Measurements from ENCODE around the gene PRSS12. TPM values are rescaled to one million over a fixed set of nuclear protein-coding genes. Genes with fewer than 3 reads are reported as not detected.

The PRSS12 gene
- total RNA-seq, 4 donors from 2014 or later = 0.19 to 0.44 (median 0.28) TPM

- ATAC-seq (ENCODE audit: low FRiP score) = no peak
- DNase-seq (ENCODE audit: low spot score) = no peak
- TF ChIP-seq CTCF (IDR thresholded peaks at IDR 0.05) = no peak
Measured at GRCh38 chr4:118367872-118368271, 15.1 kb upstream of the PRSS12 start.

DNA sequence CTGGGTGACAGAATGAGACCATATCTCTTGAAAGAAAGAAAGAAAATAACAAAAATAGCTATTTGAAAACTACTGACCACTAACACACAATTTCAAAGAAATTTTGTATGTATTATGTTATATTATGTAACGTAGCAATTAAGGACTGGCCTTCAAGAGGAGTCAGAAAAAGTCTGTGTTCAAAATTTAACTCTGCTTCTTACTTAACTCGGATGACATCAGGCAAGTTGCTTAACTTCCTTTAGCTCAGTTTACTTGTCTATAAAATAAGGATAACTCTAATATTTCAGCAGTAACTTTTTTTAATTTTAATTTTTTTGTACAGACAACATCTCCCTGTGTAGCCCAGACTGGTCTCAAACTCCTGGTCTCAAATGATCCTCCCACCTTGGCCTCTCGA, 14.6 kb upstream of the PRSS12 start:
- ATAC-seq (ENCODE audit: low FRiP score) = no peak
- TF ChIP-seq CTCF (IDR thresholded peaks at IDR 0.05) = no peak
- no peak for DNase-seq (ENCODE audit: low spot score)

- TF ChIP-seq CTCF (IDR thresholded peaks at IDR 0.05) = no peak
- DNase-seq (ENCODE audit: low spot score) (no peak), ATAC-seq (ENCODE audit: low FRiP score) (no peak)
Measured at GRCh38 chr4:118363166-118363565, 10.4 kb upstream of the PRSS12 start.

DNA sequence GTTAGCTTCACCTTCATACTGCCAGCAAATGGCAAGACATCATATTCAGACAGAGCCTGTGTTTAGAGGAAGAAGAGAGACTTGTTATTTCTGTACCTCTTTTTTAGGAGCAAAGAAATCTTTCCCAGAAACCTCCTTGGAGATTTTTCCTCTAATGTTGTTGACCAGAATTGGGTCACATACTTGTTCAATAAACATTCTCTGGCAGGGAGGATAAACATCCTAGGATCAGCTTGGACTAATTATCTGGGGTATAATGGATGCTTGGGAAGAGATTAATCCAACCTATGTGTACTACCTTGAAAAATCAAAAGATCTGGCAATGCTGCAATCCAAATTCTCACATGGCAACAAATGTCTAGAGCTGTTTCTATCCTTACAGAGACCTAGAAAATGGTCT, 8.4 kb upstream of the PRSS12 start:
- TF ChIP-seq CTCF (IDR thresholded peaks at IDR 0.05) = no peak
- DNase-seq (ENCODE audit: low spot score) = no peak
- no peak for ATAC-seq (ENCODE audit: low FRiP score)

- DNase-seq (ENCODE audit: low spot score) (no peak), ATAC-seq (ENCODE audit: low FRiP score) (no peak)
- TF ChIP-seq CTCF (IDR thresholded peaks at IDR 0.05) = no peak
Measured at GRCh38 chr4:118360106-118360505, 7.3 kb upstream of the PRSS12 start.

DNA sequence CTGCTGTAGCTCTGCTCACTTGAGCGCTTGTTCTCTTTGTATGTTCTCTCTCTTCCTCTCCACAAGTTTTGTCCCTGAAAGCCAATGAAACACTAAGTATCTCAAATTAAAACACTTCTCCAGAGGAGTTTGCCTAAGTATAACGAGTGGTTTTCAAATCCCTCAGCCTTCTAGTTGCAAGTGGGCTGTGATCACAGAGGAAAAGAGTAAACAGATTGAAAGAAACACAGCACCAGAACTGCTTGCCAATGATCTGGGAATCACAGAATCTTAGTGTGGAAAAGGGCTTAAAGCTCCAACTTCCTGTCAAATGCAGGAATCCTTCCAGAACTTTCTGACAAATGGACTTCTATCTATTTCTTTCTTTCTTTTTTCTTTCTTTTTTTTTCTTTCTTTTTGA, 4.8 kb upstream of the PRSS12 start:
- no peak for TF ChIP-seq CTCF (IDR thresholded peaks at IDR 0.05)

DNA sequence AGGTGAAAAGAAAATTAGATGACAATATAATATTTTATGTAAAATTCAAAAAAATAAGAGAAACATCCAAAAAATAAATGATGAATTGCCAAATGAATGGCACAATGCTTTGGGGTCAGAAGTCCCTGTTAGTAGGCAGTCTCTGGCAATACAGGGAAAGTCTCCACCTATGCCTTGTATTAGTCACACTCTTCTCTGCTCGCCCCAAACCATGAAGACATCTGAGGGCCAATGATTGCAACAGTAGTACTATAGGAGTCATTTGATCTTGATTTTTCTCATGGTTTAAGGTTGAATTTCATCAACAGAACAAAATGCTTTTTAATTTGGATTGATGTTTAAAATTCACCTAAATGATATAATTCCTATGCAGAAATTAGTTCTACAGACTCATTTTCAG, 3.9 kb upstream of the PRSS12 start:
- TF ChIP-seq CTCF (IDR thresholded peaks at IDR 0.05) = no peak
- ATAC-seq (ENCODE audit: low FRiP score) (no peak), DNase-seq (ENCODE audit: low spot score) (no peak)

More for the DNA sequence above, 4.8 kb upstream of the PRSS12 start:
- DNase-seq (ENCODE audit: low spot score) = no peak
- no peak for ATAC-seq (ENCODE audit: low FRiP score)
